DMS153 (cell line): ENCODE data around the gene TMEM219.

Experiments
- DNase-seq: peaks from one replicate; lab custom pipeline; 2025; lab: John Stamatoyannopoulos, UW

Gene TMEM219

GRCh38 chr16:29995324-29995910, 33.5 kb downstream of the TMEM219 start, which contains the start of gene HIRIP3:
Gene HIRIP3 (minus strand): TSS chr16:29995617. CDS start chr16:29995605, 12 bp downstream.
- peak; percentile 71 for DNase-seq

- peak; percentile 90 for DNase-seq
These were observed 34.3 kb downstream of the TMEM219 start, which contains the start of gene INO80E for GRCh38 chr16:29995911-29996765. Gene INO80E (plus strand): TSS chr16:29996241. CDS start chr16:29996311, 70 bp downstream.

GRCh38 chr16:29996766-29997250, 34.9 kb downstream of the TMEM219 start:
- DNase-seq, result no peak

- DNase-seq, result no peak
These were observed 37.7 kb downstream of the TMEM219 start for GRCh38 chr16:29999605-30000004.

GRCh38 chr16:30000735-30001631, 39.1 kb downstream of the TMEM219 start:
- DNase-seq, result no peak

GRCh38 chr16:30002614-30003346, 40.9 kb downstream of the TMEM219 start:
- no peak for DNase-seq

GRCh38 chr16:30003670-30004423, 42.0 kb downstream of the TMEM219 start:
- DNase-seq, result no peak

- DNase-seq, result peak; percentile 70
These were observed 42.5 kb downstream of the TMEM219 start for GRCh38 chr16:30004424-30004776.

- peak; percentile 70 for DNase-seq
These were observed 42.9 kb downstream of the TMEM219 start for GRCh38 chr16:30004811-30005242.

GRCh38 chr16:30005341-30006094, 43.6 kb downstream of the TMEM219 start:
- peak; percentile 10 for DNase-seq

GRCh38 chr16:30006095-30006473, 44.2 kb downstream of the TMEM219 start:
- DNase-seq, result no peak

- no peak for DNase-seq
These were observed 44.9 kb downstream of the TMEM219 start for GRCh38 chr16:30006659-30007377.

- DNase-seq, result no peak
These were observed 45.6 kb downstream of the TMEM219 start for GRCh38 chr16:30007378-30007895.

- DNase-seq, result no peak
These were observed 47.4 kb downstream of the TMEM219 start for GRCh38 chr16:30009085-30009862.

- no peak for DNase-seq
These were observed 48.3 kb downstream of the TMEM219 start for GRCh38 chr16:30009990-30010843.

GRCh38 chr16:30010844-30011713, 49.2 kb downstream of the TMEM219 start, which contains the start of gene DOC2A:
Gene DOC2A (minus strand): TSS chr16:30011027. CDS start chr16:30010222, 805 bp downstream.
- no peak for DNase-seq
